ENCODE measurements around the gene SPDYE5.

SPDYE5 gene

DNA sequence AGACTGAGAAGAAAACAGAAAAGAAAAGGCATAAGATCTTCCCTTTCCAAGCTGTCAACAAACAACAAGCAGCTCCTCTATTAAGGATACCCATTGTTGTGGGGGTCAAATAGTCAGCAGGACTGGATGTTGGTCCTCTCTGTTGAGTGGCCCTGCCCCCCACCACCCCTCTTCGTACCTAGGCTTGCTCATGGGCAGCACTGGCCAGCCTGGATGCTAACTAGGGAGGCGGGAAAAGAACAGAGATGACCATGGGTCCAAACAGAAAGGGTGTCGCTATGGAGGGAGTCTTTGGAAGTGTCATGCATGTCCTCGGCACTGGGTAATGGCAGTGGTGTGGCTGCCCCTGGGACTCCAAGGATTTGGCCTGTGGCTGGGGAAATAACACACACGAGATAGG, 45.6 kb downstream of the SPDYE5 start:
- DNase-seq, result no peak

DNA sequence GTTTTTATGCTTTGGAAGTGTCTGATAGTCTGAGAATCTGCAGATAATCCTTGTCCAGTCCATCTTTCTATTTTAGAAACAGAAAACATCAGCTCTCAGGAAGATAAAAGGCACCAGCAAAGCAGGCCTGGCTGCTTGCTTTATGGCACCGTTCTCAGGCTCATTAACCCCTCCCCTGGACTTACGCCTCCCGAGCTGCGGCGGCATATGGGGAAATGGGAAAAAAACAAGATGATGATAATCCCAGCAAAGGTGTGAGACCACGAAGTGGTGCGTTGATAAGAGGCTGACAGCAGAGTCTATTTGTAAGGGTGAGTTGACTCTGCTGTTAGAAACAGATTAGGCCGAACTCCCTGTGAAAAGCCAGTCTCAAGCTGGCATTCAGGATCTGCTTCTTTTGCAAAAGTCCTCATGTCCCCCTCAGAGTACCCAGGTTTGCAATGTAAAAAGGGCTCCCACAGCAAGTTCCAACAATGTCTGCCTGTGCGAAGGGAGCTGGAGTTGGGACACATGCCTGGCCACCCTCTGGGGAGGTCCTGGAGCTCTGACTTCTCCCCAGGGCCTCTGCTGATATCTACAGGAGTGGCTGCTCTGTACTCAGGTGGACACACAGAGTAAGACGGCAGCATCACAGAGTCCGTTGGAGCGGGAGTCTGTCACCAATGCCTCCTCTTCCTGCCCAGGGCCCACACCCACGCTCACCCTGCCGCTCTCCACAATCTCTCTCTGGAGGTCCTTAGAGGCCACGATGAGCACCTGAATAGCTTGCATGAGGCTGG, 54.3 kb downstream of the SPDYE5 start:
- no peak for DNase-seq
